Forelimb muscle (tissue), 1 donor: ENCODE data around the gene UNC5C. TPM values are rescaled to one million over a fixed set of nuclear protein-coding genes. Genes with fewer than 3 reads are reported as not detected.

Experiments used
- DNase-seq: peaks from one replicate; pipeline ENCODE4 v3.0.0-alpha.2; 2013; ENCODE audit warnings: low read depth
- polyA plus RNA-seq: library from polyadenylated mRNA; unstranded; fragments of 120-200 nt; gene quantifications from one replicate; pipeline ENCODE4 v1.2.1, GENCODE V29; 2013; ENCODE audit not compliant: insufficient read length

UNC5C gene
- polyA plus RNA-seq, 1 donor: 0.46 TPM

GRCh38 chr4:95220205-95221175 is 328.3 kb downstream of the UNC5C start:
- no peak for DNase-seq

DNA sequence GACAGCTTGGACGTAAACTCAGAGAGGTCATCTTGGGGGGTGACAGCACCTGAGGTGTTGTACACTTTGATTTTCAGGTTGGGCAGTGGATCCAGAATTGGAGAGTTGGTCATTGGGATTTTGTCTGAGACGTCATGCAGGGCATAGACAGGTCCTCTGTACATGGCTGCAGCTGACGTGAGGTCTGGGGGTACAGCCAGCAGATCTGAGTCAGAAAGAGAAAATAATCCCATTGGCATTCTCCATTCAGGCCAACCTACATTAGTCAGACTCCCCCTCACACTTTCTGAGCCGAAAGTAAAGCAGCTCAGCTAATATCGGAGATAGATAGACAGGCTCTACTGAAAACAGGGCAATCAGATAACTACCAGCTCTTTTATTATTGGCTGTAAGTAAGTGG is 329.7 kb downstream of the UNC5C start:
- DNase-seq: no peak

DNA sequence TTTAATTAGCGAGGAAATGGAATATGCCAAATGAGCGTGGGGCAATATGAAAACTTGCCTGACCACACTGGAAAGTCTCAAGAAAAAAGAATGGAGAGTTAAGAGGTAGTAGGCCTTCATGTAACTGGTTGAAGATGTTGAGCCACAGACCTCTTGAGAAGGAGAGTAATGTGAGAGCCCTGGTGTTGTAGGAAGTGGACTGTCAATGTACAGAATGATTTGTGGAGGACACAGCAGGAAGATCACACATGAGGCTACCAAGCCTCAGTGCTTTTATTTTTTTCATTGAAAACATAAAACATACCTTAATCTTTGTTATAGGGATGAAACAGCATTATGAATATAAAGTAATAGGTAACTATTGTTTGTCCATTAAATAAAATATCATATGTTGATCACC is 331.6 kb downstream of the UNC5C start:
- no peak for DNase-seq

DNA sequence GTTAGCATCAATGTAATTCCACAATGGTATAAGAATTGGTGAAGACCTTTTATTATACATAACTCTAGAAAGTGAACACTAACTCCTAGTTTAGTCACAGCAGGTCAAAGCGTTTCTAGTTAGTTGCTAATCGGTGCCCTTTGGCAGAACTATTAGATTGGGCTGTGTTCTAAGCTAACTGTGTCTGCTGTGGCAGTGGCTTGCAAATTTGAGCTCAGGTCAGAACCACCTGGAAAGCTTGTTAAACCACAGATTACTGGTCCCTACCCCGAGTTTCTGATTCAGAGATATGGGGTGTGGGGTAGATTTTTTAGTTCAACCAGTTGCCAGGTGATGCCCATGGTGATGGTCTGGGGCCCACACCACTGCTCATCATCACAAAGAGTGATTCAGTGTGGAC is 332.1 kb downstream of the UNC5C start:
- no peak for DNase-seq

GRCh38 chr4:95215991-95216605 is 332.7 kb downstream of the UNC5C start:
- DNase-seq: no peak

DNA sequence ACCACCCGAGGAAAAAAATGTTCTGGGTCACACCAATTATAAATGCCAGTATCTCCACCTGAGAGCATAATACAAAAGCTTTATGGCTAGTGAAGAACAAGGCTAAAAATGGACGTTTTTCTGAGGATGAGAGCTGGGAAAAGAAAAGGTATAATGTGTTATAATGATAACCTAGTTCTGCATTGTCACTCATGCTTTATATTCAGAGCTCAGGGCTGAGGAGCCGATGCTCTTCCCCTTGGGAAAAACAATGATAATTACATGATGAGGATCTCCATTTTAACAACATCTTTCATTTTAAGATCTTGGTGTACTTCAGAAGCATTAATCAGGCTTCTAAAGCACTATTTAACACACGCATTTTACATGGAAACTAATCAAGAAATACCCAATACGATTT is 333.7 kb downstream of the UNC5C start:
- DNase-seq: no peak

- no peak for DNase-seq
Observed at GRCh38 chr4:95214408-95214807, 334.4 kb downstream of the UNC5C start.

DNA sequence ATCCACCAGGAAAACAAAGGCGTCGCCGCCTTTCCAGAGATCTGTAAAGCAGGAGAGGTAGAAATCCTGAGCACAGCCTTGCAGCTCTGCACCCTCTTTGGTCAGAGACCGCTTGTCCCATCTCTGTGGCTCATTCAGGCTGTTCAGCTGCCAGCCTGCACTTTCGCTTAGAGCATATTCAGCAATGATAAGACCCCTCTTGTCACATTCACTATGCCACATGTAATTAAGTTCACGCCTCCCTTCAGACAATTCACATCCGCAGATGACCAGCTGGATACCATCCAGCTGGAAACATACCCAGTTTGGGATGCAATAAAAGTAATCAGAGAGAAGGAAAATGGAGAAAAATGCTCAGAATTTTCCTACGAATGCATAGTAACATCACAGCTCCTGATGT is 335.4 kb downstream of the UNC5C start:
- DNase-seq: no peak

DNA sequence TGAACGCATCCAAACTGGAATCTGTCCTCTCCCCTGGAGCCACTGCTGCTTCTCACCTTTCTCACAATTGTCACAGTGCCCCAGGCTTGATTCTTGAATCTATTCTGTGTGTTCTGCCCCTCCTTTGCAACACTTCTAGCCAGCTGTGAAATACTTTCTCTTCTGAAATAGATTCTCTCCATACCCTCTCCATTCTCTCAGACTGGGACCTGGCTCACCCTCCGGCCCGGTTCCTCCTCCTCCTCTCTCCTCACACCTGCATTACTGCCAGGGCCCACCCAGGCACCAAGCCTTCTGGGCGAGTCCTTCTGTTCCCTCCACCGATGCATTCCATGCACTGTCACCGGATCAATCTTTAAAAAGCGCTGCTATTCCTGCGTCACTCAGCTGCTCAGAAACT is 336.1 kb downstream of the UNC5C start:
- DNase-seq: no peak

DNA sequence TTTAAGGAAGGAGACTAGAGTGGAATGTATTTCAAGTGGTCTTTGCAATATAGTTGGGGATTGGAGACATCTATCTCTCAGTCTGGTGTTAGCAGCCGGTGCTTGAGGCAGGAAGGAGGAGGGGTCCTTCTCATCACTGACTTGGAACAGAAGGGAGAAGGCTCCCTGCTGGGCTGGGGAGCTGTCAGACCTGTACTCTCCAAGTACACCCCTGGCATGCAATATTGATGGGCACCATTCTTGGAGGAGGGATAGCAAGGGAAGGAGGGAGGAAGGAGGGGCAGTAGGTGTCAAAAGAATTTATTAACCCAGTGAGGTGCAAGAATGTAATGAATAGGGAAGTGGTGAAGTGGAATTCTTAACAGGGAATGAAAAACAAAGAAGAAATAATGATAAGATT is 338.8 kb downstream of the UNC5C start:
- no peak for DNase-seq

DNA sequence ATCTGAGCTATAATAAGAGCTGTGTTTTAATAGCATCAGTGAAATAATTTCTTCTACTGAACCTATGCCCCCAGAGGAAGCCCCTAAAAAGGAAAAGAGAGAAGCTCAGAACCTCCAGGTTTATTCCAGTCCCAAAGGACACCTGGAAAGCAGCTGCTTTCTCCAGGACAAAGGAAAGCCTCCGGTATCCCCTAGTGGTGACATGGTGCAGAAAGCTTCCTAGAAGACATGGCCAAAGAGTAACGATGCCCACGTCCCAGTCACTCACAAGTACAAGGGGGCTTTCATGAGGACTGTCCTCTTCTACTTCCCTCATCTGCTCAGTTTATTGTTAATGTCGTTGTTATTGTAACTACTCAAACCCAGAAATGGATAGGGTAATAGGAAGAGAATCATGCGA is 343.9 kb downstream of the UNC5C start:
- no peak for DNase-seq

GRCh38 chr4:95204267-95204844 is 344.4 kb downstream of the UNC5C start:
- no peak for DNase-seq

GRCh38 chr4:95198961-95199360 is 349.8 kb downstream of the UNC5C start:
- DNase-seq: no peak

DNA sequence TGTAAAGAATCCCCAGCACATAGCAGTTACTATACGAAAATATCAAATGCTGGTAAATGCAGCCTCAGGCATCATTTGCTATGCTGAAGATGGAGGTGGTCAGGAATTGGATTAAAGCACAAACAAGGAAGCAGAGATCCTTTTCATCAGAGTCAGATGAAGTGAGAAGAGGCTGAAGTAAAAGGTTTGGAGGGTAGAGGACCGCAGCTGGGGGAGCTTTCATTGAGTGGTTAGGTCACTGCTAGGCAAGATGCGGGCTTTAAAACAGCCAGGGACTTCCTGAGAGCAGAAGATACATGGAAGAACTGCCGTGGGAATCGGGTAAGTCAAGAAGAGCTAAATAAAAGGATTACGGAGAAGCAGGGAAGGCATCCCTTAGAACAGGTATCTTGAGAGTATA is 351.4 kb downstream of the UNC5C start:
- DNase-seq: no peak

GRCh38 chr4:95193391-95194224 is 355.2 kb downstream of the UNC5C start:
- DNase-seq: no peak

- DNase-seq: no peak
Observed at GRCh38 chr4:95191537-95191936, 357.2 kb downstream of the UNC5C start.

GRCh38 chr4:95190751-95191436 is 357.9 kb downstream of the UNC5C start:
- DNase-seq: no peak

DNA sequence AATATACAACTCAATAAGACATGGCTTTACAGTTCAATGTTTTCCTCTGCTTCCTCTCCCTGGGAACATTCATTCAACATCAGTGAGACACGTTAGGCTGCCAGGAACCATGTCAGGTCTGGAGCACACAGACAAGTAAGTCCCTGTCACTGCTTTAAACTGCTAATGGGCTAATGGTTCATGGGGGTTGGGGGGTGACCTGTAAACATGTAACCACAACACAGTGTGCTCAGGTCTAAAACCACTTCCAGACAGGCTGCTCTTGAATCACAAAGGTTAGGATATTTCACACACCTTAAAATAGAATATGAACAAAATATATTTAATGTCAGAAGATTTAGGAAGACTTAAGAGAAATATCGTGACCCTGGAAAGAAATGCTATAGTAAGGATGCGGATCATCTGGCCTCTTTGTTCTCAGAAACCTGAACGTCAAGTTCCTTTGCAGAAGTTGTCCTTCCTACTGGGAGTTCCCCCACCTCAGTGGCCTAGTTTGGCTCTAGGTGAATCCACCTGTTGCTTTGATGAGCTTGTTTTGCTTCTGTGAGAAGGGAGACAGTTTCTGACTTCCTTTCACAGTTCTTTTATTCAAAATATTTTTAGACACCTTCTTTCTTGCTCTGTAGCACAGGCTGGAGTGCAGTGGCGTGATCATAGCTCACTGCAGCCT is 359.9 kb downstream of the UNC5C start:
- no peak for DNase-seq

DNA sequence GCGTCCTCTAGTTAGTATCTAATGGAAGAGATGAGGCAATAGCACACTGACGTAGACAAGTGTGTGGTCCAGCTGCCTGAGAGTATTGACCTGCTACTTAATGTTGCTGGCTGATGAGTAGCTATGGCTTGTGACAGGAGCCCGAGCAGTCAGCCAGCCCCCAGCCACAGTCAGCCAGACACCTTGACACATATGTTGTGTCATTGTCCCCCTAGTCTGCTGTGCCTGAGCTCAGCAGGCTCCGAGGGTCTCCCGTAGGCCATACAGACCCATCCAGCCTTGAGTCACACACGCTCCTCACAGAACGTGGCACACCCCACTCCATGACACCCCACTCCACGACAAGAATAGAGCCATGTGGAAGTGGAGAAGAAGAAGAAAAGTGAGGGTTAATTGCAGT is 362.1 kb downstream of the UNC5C start:
- no peak for DNase-seq

GRCh38 chr4:95183656-95184408 is 364.9 kb downstream of the UNC5C start:
- DNase-seq: no peak
